Measurements from ENCODE around the gene AGBL4.

DNA sequence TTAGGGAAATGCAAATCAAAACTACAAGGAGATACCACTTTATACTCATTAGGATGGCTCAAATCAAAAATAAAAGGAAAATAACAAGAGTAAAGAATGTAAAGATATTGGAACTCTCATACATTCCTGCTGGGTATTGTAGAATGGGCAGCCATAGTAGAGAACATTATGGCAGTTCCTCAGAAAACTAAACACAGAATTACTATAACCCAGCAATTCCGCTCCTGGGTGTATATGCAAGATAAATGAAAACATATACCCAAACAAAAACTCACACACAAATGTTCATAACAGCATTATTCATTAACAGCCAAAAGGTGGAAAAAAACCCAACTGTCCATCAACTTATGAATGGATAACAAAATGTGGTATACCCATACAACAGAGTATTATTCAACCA lies 1258.4 kb downstream of the AGBL4 start:
- TF ChIP-seq POLR2A (IDR thresholded peaks at IDR 0.05; ENCODE audit: low read depth) (no peak), EP300 (IDR thresholded peaks at IDR 0.05) (no peak)
- TF ChIP-seq, protein P1, sequence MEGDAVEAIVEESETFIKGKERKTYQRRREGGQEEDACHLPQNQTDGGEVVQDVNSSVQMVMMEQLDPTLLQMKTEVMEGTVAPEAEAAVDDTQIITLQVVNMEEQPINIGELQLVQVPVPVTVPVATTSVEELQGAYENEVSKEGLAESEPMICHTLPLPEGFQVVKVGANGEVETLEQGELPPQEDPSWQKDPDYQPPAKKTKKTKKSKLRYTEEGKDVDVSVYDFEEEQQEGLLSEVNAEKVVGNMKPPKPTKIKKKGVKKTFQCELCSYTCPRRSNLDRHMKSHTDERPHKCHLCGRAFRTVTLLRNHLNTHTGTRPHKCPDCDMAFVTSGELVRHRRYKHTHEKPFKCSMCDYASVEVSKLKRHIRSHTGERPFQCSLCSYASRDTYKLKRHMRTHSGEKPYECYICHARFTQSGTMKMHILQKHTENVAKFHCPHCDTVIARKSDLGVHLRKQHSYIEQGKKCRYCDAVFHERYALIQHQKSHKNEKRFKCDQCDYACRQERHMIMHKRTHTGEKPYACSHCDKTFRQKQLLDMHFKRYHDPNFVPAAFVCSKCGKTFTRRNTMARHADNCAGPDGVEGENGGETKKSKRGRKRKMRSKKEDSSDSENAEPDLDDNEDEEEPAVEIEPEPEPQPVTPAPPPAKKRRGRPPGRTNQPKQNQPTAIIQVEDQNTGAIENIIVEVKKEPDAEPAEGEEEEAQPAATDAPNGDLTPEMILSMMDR (IDR thresholded peaks at IDR 0.05), result no peak
